Ureter (tissue), 1 donor: ENCODE data around the gene CYB5D1. TPM values are rescaled to one million over a fixed set of nuclear protein-coding genes. Genes with fewer than 3 reads are reported as not detected.

ENCODE experiments used
- DNase-seq: peaks from one replicate; pipeline ENCODE4 v3.0.0-alpha.2; 2020; ENCODE audit warnings: low spot score
- total RNA-seq: library from RNA; stranded (reverse); gene quantifications from one replicate; pipeline ENCODE4 v1.2.4, GENCODE V29; 2023
- donor health status: DM: yes; HTN: yes; CAD: no.

CYB5D1 gene
- total RNA-seq, 1 donor from 2014 or later: 15.7 TPM

DNA sequence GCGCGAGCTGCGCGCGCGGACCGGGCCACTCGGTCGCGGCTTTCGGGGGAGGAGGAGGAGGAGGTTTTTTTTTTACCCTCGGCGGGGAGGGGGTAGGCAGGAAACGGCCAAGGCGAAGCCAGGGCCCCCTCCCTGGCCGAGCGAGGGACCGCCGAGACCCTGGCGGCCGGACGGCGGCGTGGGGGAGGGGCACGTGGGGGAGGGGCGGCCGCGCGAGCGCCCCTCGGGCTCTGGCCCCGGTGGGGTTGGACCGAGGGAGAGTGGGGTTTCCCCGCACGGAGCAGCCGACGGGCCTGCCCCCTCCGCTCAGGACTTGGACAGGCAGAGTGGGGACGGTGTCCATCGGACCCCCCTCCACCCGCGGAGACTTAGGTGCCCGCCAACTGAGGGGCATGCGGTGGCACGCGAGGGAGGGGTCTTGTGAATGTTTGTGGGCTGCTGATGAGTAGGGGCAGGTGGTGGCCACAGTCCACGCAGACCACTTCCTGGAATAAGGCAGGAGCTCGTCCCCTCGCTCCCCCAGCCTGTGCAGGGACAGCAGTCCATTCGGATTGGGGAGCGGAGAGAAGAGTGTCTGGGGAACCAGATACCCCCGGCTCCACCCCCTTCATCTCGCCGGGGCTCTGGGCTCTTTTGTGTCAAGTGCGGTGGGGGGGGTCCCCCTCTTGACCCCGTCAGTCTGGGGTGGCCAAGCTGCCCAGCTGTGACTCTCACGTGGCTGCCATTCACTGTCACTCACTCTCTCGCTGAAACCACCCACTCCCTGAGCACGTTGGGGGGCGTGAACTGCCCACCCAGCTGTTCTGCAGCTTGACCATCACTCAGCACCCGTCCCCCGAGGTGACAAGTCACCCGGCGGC, 27.8 kb downstream of the CYB5D1 start:
- peak; percentile 73 for DNase-seq

DNA sequence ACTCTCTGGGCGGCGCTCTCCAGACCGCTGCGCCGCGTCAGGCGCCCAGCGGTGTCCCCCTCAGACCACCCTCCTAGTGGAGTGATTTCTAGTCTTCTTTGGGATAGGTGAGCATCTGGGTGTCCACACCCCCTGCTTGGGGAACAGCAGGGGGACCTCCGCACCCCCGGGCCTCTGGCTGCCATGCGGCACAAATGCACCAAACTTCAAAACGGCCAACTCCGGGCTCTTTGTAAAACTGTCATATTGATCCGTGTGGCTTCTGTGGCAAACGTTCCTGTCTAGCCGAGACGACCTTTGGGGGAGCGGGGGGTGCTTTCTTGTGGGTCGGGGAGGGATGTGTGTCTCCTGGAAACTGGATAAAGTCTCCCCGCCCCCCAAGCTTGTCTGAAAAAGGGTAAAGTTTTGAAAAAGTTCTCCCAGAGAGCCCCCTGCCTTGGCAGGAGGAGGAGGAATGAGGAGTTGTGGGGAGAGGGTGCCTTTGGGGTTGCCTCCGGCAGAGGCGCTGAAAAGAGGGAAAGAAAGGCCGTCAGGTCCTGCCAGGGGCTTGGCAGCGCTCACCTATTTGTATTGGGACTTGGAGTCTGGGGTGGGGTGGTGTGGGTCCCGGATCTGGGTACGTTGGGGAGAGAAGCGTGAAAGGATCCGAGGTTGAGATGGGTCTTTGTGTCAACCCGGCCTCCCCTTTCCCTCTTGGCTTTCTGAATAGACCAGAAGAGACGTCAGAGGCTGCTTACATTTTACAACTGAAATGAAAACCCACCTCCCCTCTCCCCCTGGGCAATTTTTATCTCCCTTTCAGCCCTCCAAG, 28.6 kb downstream of the CYB5D1 start:
- DNase-seq: peak; percentile 71

DNA sequence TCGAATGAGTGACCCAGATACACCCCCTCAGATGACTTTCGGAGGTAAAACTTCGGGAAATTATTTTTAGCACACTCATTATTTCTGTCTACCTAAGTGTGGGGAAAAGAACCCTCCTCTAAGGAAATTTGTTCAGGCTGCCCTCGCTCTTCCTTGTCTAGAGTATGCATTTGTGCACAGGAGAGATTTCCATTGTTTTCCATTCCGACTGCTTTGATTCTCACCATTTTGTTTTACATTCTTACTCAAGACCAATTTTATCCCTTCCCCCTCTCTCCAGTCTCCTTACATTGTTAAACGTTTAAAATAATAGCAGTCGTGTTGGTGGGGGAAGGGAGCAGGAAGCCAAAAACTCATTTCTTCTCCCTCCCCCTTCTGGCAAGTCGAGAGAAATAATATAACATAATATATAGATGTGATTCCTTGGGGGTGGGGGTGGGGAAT, 29.3 kb downstream of the CYB5D1 start:
- DNase-seq: no peak

DNA sequence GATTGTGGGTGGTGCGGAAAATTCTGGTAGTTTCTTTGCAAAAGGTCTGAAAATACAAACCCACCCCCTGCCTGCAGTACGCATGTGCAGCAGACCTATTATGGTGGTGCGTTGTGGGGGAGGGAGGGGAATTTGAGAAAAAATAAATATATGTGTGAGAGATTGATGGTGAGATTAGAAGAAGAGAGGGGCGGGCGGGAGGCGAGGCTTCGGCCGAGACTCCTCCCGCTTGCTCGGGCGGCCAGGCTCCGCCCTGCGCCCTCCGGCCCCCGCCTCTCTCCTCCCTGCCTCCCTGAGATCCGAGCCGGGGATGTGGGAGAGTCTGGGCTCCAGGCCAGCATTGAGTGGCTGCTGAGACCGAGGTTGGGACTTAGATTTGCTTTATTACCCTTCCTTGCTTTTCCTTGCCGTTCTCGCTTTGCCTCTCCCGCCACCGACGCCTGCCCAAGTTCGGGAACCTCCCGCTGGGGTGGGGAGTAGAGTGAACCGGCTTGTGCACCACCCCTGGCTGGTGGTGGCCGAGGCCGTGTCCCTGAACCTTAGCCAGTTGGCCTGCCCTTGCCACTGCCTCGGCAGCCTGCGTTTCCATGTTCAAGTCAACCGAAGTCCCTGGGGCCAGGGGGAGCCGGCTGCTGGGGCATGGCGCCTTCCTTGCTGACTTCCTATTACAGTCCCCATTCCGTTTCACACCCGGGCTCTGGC, 29.8 kb downstream of the CYB5D1 start:
- DNase-seq: peak; percentile 94

- peak; percentile 77 for DNase-seq
Observed at GRCh38 chr17:7888184-7888920, 30.5 kb downstream of the CYB5D1 start, which contains the start of gene CHD3. TSS of gene CHD3 (plus strand) at chr17:7888789. CDS start at chr17:7889001, 212 bp downstream.

DNA sequence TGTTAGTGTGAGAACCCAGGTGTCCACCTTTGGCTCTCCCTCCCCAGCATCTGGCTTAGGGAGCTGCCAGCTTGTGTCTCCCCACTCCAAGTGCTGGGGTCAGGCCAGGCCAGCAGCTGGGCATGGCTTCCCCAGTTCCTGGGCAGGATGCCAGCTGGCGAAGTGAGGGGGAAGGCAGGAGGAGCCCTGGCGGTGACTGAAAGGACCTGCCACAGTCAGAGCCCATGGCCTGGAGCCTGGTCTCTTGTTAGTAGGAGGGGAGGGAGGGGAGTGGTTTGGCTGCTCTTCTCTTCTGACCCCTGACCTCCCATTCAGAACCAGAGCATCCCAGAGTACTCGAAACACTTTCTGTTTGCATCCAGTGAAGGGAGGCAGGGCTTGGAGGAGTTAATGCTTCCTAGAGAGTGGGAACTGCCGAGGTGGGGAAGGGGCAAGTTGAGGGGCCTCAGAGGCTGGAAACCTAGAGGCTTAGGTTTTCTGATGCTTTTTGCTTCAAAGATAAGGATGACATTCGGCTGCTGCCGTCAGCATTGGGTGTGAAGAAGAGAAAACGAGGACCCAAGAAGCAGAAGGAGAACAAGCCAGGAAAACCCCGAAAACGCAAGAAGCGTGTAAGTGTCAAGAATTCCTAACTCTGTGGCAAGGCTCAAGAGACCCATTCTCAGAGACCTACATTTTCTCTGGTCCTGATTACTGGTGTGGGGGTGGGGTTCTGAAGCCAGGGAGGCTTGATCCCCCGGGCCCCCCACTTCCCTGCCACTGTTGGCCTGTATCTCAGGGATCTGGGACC, 31.6 kb downstream of the CYB5D1 start:
- peak; percentile 97 for DNase-seq

GRCh38 chr17:7893187-7893880, 35.5 kb downstream of the CYB5D1 start:
- peak; percentile 25 for DNase-seq

DNA sequence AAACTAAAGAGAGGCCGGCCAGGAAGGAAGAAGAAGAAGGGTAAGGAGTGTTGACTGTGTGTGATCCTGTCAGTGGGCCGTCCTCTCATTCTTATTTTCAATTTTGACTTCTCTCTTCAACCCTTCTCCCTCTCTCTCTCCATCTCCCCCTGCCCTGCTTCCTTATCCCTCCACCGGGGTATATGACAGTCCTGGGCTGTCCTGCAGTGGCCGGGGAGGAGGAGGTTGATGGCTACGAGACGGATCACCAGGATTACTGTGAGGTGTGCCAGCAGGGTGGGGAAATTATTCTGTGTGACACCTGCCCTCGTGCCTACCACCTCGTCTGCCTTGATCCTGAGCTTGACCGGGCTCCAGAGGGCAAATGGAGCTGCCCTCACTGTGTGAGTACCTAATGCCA, 36.4 kb downstream of the CYB5D1 start:
- peak; percentile 25 for DNase-seq

GRCh38 chr17:7894866-7895265, 37.1 kb downstream of the CYB5D1 start:
- peak; percentile 33 for DNase-seq

DNA sequence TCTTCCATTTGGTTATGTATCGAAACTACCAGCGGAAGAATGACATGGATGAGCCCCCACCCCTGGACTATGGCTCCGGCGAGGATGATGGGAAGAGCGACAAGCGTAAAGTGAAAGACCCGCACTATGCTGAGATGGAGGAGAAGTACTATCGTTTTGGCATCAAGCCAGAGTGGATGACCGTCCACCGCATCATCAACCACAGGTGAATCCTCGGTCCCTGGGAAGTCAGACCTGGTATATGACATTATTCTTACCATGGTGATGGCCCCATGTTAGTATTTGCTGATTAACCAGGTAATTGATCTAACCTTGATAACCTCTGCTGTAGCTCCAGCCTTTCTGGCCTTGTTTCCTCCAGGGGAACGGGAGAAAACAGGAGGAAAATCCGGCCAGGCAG, 39.3 kb downstream of the CYB5D1 start:
- peak; percentile 34 for DNase-seq

GRCh38 chr17:7897773-7898172, 40.0 kb downstream of the CYB5D1 start:
- DNase-seq: peak; percentile 39

DNA sequence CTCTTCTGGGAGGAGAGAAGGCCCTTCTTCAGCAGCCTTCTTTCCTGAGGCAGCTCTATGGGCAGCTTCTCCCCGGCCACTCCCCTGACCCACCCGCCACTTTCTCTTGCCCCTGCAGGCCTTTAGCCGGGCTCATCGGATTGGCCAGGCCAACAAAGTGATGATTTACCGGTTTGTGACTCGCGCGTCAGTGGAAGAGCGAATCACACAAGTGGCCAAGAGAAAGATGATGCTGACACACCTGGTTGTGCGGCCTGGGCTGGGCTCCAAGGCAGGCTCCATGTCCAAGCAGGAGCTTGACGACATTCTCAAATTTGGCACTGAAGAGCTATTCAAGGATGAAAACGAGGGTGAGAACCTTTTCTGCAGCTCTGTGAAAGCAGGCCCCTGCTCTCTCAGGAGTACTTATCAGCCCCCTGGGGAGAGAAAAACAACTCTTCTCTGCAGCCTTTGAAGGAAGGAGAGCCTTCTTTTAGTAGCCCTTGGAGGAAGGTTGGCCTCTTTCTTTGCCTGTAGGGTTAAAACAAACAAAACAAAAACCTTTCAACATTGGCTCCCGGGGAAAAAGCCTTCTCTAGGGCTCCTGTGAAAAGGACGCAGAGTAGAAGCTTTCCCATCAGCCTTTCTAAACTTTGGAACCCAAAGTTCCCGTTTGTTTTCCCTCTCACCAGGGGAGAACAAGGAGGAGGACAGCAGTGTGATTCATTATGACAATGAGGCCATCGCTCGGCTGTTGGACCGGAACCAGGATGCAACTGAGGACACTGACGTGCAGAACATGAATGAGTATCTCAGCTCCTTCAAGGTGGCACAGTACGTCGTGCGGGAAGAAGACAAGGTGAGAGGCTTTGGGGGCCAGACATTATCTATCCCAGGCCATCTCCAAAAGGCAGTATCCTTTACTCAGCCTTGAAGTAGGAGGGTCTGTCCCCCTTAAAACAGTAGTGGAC, 45.6 kb downstream of the CYB5D1 start:
- no peak for DNase-seq

- DNase-seq: no peak
Observed at GRCh38 chr17:7909089-7909488, 51.3 kb downstream of the CYB5D1 start.

DNA sequence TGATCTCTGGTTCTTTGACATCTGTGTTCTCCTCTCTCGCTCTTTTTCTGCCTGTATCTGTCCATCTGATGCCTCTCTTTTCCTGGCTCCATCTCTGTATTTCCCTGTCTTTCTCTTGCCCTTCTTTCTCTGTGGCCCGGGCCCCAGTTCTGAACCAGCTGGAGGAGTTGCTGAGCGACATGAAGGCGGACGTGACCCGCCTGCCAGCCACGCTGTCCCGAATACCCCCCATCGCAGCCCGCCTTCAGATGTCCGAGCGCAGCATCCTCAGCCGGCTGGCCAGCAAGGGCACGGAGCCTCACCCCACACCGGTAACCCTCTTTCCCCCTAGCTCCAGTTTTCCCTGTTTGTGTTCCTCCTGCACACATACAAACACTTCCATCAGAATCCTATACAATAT, 52.5 kb downstream of the CYB5D1 start:
- DNase-seq: no peak

DNA sequence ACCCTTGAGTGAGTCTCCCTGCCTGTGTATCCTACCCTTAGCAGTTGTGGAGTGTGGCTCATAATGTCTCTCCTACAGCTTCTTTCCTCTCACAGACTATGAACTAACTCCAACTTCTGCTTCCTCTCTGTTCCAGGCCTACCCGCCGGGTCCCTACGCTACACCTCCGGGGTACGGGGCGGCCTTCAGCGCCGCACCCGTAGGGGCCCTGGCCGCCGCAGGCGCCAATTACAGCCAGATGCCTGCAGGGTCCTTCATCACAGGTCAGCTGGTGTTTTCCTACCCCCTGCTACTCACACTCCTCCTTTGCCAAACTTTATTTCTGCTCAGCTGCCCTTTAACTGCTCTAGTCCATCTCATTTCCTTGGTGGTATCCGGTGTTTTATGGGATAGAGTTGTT, 52.9 kb downstream of the CYB5D1 start:
- no peak for DNase-seq

- DNase-seq: no peak
Observed at GRCh38 chr17:7911116-7911515, 53.3 kb downstream of the CYB5D1 start.
